Adipose tissue (tissue), 3 donors: ENCODE results near the gene CRABP2. TPM values are rescaled to one million over a fixed set of nuclear protein-coding genes. Genes with fewer than 3 reads are reported as not detected.

ENCODE experiments used
- H3K27ac ChIP-seq: one replicate; pipeline ENCODE4 v1.5.1; 2013; ENCODE audit warnings: low read depth, low read length
- WGBS, 3 donors: extraction: QIAGEN DNeasy Blood & Tissue Kit; methylation state at CpG; one replicate each; pipeline ENCODE4 v1.1.7; 2013; 5-methylcytosine and 5-hydroxymethylcytosine counted together
- polyA plus RNA-seq, 3 donors: library from polyadenylated mRNA; stranded (reverse); fragments of 200-250 nt; gene quantifications; one replicate each; pipeline ENCODE4 v1.2.3, GENCODE V29; 2013
- donor health status: healthy with polysubstance abuse.
- donor health status: Bipolar disorder and iron deficiency.
- donor health status: healthy.

CRABP2 gene
- polyA plus RNA-seq, 3 donors, result 0.45 to 31.3 (median 3.2) TPM

- 73 to 81% (median 76%) methylated on average over 13 to 14 of the region's 14 CpGs for WGBS, 3 donors
- H3K27ac ChIP-seq, result no peak overlapping the region
These were observed 38.3 kb upstream of the CRABP2 start for GRCh38 chr1:156743367-156744302.

- H3K27ac ChIP-seq, result no peak overlapping the region
- 92% methylated on average over 4 of the region's 4 CpGs for WGBS, 3 donors
These were observed 37.4 kb upstream of the CRABP2 start for GRCh38 chr1:156742801-156743200.

GRCh38 chr1:156742017-156742416 lies 36.6 kb upstream of the CRABP2 start:
- no peak overlapping the region for H3K27ac ChIP-seq
- 66 to 79% (median 69%) methylated on average over 3 of the region's 3 CpGs for WGBS, 3 donors

GRCh38 chr1:156741481-156741983 lies 36.1 kb upstream of the CRABP2 start:
- WGBS, 3 donors, result 44 to 48% (median 47%) methylated on average over 8 of the region's 8 CpGs

GRCh38 chr1:156740741-156741480 lies 35.5 kb upstream of the CRABP2 start, which contains the start of gene MRPL24:
MRPL24 (minus strand) TSS chr1:156741088; CDS start chr1:156738704, 2,384 bp downstream.
- peak within 1 kb of the TSS; percentile 1 for H3K27ac ChIP-seq
- 0% methylated on average over 38 of the region's 38 CpGs for WGBS, 3 donors

More at GRCh38 chr1:156741481-156741983, 36.1 kb upstream of the CRABP2 start:
- H3K27ac ChIP-seq, result no peak overlapping the region

- WGBS, 3 donors, result 10 to 28% (median 26%) methylated on average over 7 of the region's 7 CpGs
These were observed 34.9 kb upstream of the CRABP2 start for GRCh38 chr1:156740237-156740740.

GRCh38 chr1:156738916-156739315 lies 33.5 kb upstream of the CRABP2 start:
- H3K27ac ChIP-seq, result no peak overlapping the region
- 78 to 86% (median 82%) methylated on average over 2 of the region's 2 CpGs for WGBS, 3 donors

More at GRCh38 chr1:156740237-156740740, 34.9 kb upstream of the CRABP2 start:
- H3K27ac ChIP-seq, result peak overlapping the region; percentile 1

- WGBS, 3 donors, result 84 to 92% (median 85%) methylated on average over 10 of the region's 10 CpGs
- no peak overlapping the region for H3K27ac ChIP-seq
These were observed 33.0 kb upstream of the CRABP2 start for GRCh38 chr1:156738407-156738806.

- no peak overlapping the region for H3K27ac ChIP-seq
- 92 to 95% (median 95%) methylated on average over 20 of the region's 20 CpGs for WGBS, 3 donors
These were observed 28.7 kb upstream of the CRABP2 start for GRCh38 chr1:156733989-156734584.

GRCh38 chr1:156728599-156729462 lies 23.4 kb upstream of the CRABP2 start, which contains the start of gene ISG20L2:
ISG20L2 (minus strand) TSS chr1:156728766; CDS start chr1:156727652, 1,114 bp downstream.
- H3K27ac ChIP-seq, result peak within 1 kb of the TSS; percentile 90
- WGBS, 3 donors, result 1% methylated on average over 55 to 57 of the region's 57 CpGs

GRCh38 chr1:156727926-156728598 lies 22.7 kb upstream of the CRABP2 start, which contains the start of gene METTL25B:
METTL25B (plus strand) TSS chr1:156728469; CDS start chr1:156729105, 636 bp downstream.
- 0 to 1% (median 1%) methylated on average over 46 of the region's 46 CpGs for WGBS, 3 donors
- peak within 1 kb of the TSS; percentile 90 for H3K27ac ChIP-seq

GRCh38 chr1:156727492-156727891 lies 22.1 kb upstream of the CRABP2 start:
- H3K27ac ChIP-seq, result no peak overlapping the region
- 41 to 49% (median 43%) methylated on average over 7 of the region's 7 CpGs for WGBS, 3 donors

GRCh38 chr1:156726549-156727226 lies 21.3 kb upstream of the CRABP2 start:
- no peak overlapping the region for H3K27ac ChIP-seq
- WGBS, 3 donors, result 45 to 53% (median 48%) methylated on average over 15 of the region's 15 CpGs

- WGBS, 3 donors, result 12 to 15% (median 14%) methylated on average over 18 of the region's 18 CpGs
These were observed 20.4 kb upstream of the CRABP2 start for GRCh38 chr1:156725683-156726280.

GRCh38 chr1:156721535-156721934 lies 16.2 kb upstream of the CRABP2 start:
- WGBS, 3 donors, result 86 to 96% (median 91%) methylated on average over 4 of the region's 4 CpGs
- no peak overlapping the region for H3K27ac ChIP-seq

More at GRCh38 chr1:156725683-156726280, 20.4 kb upstream of the CRABP2 start:
- no peak overlapping the region for H3K27ac ChIP-seq

- 80 to 90% (median 86%) methylated on average over 2 of the region's 2 CpGs for WGBS, 3 donors
- no peak overlapping the region for H3K27ac ChIP-seq
These were observed 15.7 kb upstream of the CRABP2 start for GRCh38 chr1:156721131-156721530.
